KMS-11 (cell line): ENCODE data around the gene HBE1.

Experiments
- H2AFZ ChIP-seq: fragments of 200-600 bp; sonication (generic); 2 replicates; pipeline ENCODE4 v1.6.1; 2016; ENCODE audit warnings: antibody characterized with exemption, mixed run types, low read depth
- H3K27ac ChIP-seq: fragments of 200-600 bp; sonication (generic); 2 replicates; pipeline ENCODE4 v1.6.1; 2016; ENCODE audit warnings: mild to moderate bottlenecking, mixed run types
- H3K27me3 ChIP-seq: fragments of 200-600 bp; sonication (generic); 2 replicates; pipeline ENCODE4 v1.6.1; 2017; ENCODE audit warnings: mild to moderate bottlenecking, low read depth, mixed run types, moderate library complexity; ENCODE audit not compliant: insufficient read depth
- H3K36me3 ChIP-seq: fragments of 200-600 bp; sonication (generic); 2 replicates; pipeline ENCODE4 v1.6.1; 2017; ENCODE audit warnings: mild to moderate bottlenecking, mixed run types; ENCODE audit not compliant: insufficient read depth
- H3K4me1 ChIP-seq: fragments of 200-600 bp; sonication (generic); 2 replicates; pipeline ENCODE4 v1.6.1; 2016; ENCODE audit warnings: mild to moderate bottlenecking, low read depth, mixed run types; ENCODE audit not compliant: poor library complexity, severe bottlenecking
- H3K4me2 ChIP-seq: fragments of 200-600 bp; sonication (generic); 2 replicates; pipeline ENCODE4 v1.7.0; 2016; ENCODE audit warnings: mild to moderate bottlenecking, mixed run types
- H3K4me3 ChIP-seq: fragments of 200-600 bp; sonication (generic); IDR thresholded peaks from 2 replicates; pipeline ENCODE4 v1.6.1; 2017; ENCODE audit warnings: low read depth, low read length, mixed read lengths; ENCODE audit not compliant: insufficient read depth
- H3K79me2 ChIP-seq: fragments of 200-600 bp; sonication (generic); 2 replicates; pipeline ENCODE4 v1.6.1; 2016; ENCODE audit warnings: low read depth, mixed run types; ENCODE audit not compliant: insufficient read depth
- H3K9ac ChIP-seq: fragments of 200-600 bp; sonication (generic); 2 replicates; pipeline ENCODE4 v1.6.1; 2016; ENCODE audit warnings: mild to moderate bottlenecking, mixed run types
- H4K20me1 ChIP-seq: fragments of 200-600 bp; sonication (generic); 2 replicates; pipeline ENCODE4 v1.6.1; 2016; ENCODE audit warnings: mild to moderate bottlenecking, mixed run types; ENCODE audit not compliant: insufficient read depth
- CTCF ChIP-seq: fragments of 200-600 bp; sonication (generic); conservative IDR thresholded peaks from 2 replicates; pipeline ENCODE4 v1.6.1; 2017; ENCODE audit warnings: low read depth, mild to moderate bottlenecking, antibody characterized with exemption, low read length, moderate library complexity, mixed read lengths

The HBE1 gene

GRCh38 chr11:5304046-5304445 is 34.3 kb upstream of the HBE1 start:
- no peaks in the 10 kb centered on the region for H3K79me2 ChIP-seq
- H3K36me3 ChIP-seq: no peaks in the 10 kb centered on the region
- no peak overlapping the region for H3K4me2 ChIP-seq
- no peak overlapping the region for H3K9ac ChIP-seq
- H3K27me3 ChIP-seq: no peaks in the 10 kb centered on the region
- TF ChIP-seq CTCF: no peak
- no peaks in the 10 kb centered on the region for H3K4me1 ChIP-seq
- no peak overlapping the region for H2AFZ ChIP-seq
- H3K4me3 ChIP-seq: no peak overlapping the region
- no peaks in the 10 kb centered on the region for H4K20me1 ChIP-seq
- no peak overlapping the region for H3K27ac ChIP-seq

DNA sequence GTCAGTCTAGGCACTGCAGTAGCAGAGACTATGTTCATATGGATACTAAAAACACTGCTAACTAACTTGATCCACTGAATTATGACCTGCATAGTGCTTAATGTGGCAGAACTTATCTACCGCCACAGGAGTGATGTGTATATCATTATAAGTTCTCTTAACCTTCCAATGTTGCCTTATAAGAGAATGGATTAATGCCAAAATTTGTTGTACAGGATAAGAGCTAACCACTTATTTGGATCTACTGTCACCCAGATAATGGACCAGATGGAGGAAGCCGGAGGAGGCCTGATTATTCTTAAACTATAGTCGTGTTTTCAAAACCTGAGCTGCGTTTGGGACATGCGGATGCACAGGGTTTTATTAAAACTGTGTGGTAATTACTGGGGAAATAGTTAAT is 33.9 kb upstream of the HBE1 start:
- no peak for TF ChIP-seq CTCF
- Histone ChIP-seq H3K79me2 (no peaks in the 10 kb centered on the region), H3K4me1 (no peaks in the 10 kb centered on the region), H3K4me2 (no peak overlapping the region), H3K4me3 (no peak overlapping the region), H2AFZ (no peak overlapping the region), H3K9ac (no peak overlapping the region), H3K27me3 (no peaks in the 10 kb centered on the region), H4K20me1 (no peaks in the 10 kb centered on the region), H3K36me3 (no peaks in the 10 kb centered on the region), H3K27ac (no peak overlapping the region)

DNA sequence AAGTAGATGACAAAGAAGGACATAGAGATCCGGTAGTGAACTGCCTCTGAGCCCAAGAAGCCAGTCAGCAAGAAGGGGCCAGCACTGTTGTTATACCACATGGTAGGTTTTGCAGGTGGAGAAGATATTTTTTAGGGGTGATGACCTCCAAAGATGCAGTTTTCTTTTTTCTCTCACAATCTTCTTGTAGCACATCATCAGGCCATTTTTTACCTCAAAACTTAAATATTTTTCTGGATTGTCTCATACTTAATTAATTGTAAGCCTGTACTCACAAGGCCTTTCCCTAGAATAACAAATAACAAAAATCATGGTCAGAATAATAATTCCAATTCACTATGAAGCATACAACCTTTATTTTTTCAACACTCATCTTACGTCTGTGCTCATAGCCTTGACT is 32.1 kb upstream of the HBE1 start, which contains the start of gene OR51B4:
OR51B4 (minus strand) TSS at position 101 of the 400 bp plus-strand sequence; CDS start at position 101, 0 bp downstream.
- Histone ChIP-seq H2AFZ (no peak within 1 kb of the TSS), H3K79me2 (no peaks in the 10 kb centered on the region), H3K4me1 (no peaks in the 10 kb centered on the region), H3K36me3 (no peaks in the 10 kb centered on the region), H3K27me3 (no peaks in the 10 kb centered on the region), H3K4me3 (no peak within 1 kb of the TSS), H3K4me2 (no peak within 1 kb of the TSS), H4K20me1 (no peaks in the 10 kb centered on the region), H3K27ac (no peak within 1 kb of the TSS), H3K9ac (no peak within 1 kb of the TSS)
- TF ChIP-seq CTCF: no peak

DNA sequence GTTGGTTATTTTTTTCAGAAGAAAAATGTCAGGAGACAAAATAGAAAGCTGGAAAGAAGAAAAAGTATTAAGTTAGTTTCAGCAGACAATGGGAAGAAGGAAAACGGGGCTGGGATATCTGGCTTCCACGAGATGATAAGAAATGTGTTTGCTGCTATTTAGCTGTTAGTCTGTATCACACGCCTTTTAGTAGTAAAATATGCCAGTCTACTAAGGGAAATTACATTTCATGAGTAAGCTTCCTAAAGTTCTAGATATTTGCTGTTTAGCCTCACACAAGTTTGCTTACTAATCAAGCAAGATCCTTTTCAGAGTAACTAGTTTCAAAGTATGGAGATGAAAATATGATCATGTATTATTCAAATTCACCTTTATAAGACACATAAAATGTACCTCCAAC is 30.5 kb upstream of the HBE1 start:
- no peaks in the 10 kb centered on the region for H3K27me3 ChIP-seq
- no peak overlapping the region for H3K9ac ChIP-seq
- no peaks in the 10 kb centered on the region for H3K4me1 ChIP-seq
- H3K79me2 ChIP-seq: no peaks in the 10 kb centered on the region
- H4K20me1 ChIP-seq: no peaks in the 10 kb centered on the region
- no peak for TF ChIP-seq CTCF
- H3K27ac ChIP-seq: no peak overlapping the region
- H3K4me2 ChIP-seq: no peak overlapping the region
- H3K4me3 ChIP-seq: no peak overlapping the region
- no peaks in the 10 kb centered on the region for H3K36me3 ChIP-seq
- H2AFZ ChIP-seq: no peak overlapping the region

DNA sequence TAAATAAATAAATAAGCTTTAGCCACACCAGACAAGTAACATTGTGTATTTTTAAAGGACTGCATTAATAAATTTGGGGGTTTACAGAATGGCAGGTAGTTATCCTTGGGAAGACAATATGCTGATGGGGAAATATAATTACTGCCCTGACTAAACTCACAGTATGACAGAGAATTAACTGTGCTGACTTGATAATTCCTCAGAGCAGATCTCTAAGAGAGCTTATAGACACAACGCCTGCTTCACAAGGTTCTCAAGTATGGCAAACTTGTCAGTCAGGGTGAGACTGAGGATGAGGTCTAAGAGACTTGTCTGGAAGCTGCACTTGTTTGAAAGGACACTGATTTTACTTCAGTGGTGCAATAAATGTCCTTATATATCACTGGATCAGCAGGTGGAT is 28.7 kb upstream of the HBE1 start:
- Histone ChIP-seq H3K27ac (no peak overlapping the region), H4K20me1 (no peaks in the 10 kb centered on the region), H3K4me2 (no peak overlapping the region), H3K4me1 (no peaks in the 10 kb centered on the region), H3K4me3 (no peak overlapping the region), H3K36me3 (no peaks in the 10 kb centered on the region), H2AFZ (no peak overlapping the region), H3K27me3 (no peaks in the 10 kb centered on the region), H3K79me2 (no peaks in the 10 kb centered on the region), H3K9ac (no peak overlapping the region)
- TF ChIP-seq CTCF: no peak
